Superior temporal gyrus (tissue), 1 donor: ENCODE data around the gene BSND.

Experiments used
- DNase-seq: peaks from one replicate; pipeline ENCODE4 v3.0.0-alpha.2; 2016; ENCODE audit errors: extremely low spot score

BSND gene

GRCh38 chr1:54975356-54976108 lies 23.2 kb upstream of the BSND start:
- no peak for DNase-seq

DNA sequence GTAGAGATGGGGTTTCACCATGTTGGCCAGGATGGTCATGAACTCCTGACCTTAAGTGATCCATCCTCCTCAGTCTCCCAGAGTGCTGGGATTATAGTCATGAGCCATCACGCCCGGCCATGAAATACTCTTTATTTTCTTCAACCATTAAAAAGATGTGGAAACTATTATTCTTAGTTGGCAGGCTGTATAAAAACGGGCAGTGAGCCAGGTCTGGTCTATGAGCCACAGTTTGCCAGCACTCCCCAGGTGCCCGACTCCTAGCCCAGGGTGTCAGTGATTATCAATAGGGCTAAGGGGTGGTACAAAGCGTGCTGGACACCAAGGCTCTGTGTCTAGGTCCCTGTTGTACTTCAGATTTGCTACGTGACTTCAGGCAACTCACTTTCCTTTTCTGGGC lies 22.0 kb upstream of the BSND start:
- no peak for DNase-seq

DNA sequence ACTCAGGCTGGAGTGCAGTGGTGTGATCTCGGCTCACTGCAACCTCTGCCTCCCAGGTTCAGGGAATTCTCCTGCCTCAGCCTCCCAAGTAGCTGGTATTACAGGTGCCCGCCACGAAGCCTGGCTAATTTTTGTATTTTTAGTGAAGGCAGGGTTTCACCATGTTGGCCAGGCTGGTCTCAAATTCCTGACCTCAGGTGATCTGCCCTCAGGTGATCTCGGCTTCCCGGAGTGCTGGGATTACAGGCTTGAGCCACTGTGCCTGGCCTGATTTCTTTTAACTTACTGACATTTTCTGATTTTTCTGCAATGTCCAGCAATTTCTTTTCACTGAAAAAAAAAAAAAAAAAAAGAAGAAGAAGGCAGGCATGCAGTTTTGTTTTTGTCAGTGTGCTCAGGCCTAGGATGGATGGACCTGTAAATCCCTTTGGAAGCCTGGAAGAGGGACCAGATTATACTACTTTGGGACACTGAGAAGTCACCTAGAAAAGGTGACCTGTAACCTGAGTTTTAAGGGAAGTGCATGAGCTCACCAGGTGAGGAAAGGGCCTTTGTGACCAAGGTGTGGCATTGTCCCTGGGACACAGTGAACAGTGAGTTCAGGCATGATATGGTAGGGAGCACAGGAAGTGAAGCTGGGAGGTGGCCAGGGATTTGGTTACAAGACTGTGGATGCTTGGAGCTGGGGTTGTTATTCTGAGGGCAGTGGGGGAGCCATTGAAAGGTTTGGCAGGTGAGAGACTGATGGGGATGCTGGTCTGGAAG lies 21.0 kb upstream of the BSND start:
- DNase-seq = no peak

DNA sequence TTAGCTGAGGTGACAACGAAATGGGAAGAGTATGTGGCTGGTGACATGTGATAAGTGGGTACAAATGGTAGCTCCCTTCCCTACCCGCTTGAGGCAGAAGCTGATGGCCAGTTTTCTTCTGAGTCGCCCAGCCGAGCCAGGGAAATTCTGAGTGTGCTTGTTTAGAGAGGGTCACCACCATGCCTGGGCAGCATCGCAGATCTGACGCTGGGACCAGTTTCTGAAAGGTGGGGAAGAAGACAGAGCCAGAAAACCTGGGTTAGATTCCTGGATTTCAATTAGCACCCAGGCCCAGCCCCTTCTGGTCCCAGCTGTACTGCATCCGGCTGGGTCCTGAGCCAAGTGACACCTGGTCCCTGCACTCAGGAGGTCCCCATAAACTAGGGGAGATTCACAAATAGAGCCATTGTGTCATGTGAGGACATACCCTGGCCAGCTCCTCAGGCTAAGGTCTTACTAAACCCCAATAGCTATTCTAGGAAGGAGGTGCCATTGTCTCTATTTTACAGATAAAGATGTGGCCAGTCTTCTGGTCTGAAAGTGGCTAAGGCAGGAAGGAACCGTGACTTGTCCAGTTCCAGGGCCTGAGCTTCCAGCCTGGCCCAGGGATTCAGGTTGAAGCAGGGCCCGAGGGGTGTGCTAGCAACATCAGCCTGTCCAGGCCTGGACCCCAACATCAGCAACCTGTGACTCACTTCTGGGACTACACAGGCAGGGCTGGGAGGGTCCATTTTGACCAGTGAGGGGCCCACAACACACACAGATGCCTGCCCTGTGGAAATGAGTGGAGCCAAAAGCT lies 20.0 kb upstream of the BSND start:
- no peak for DNase-seq

- DNase-seq = no peak
These were observed 19.3 kb upstream of the BSND start for GRCh38 chr1:54979327-54979891.

GRCh38 chr1:54980046-54980527 lies 18.6 kb upstream of the BSND start:
- DNase-seq = no peak

- no peak for DNase-seq
These were observed 18.0 kb upstream of the BSND start, which contains the start of gene TMEM61 for GRCh38 chr1:54980528-54981241. TMEM61 (plus strand) TSS chr1:54980628; CDS start chr1:54981066, 438 bp downstream.

GRCh38 chr1:54981466-54981865 lies 17.3 kb upstream of the BSND start:
- DNase-seq = no peak

GRCh38 chr1:54982739-54983138 lies 16.0 kb upstream of the BSND start:
- DNase-seq = no peak

DNA sequence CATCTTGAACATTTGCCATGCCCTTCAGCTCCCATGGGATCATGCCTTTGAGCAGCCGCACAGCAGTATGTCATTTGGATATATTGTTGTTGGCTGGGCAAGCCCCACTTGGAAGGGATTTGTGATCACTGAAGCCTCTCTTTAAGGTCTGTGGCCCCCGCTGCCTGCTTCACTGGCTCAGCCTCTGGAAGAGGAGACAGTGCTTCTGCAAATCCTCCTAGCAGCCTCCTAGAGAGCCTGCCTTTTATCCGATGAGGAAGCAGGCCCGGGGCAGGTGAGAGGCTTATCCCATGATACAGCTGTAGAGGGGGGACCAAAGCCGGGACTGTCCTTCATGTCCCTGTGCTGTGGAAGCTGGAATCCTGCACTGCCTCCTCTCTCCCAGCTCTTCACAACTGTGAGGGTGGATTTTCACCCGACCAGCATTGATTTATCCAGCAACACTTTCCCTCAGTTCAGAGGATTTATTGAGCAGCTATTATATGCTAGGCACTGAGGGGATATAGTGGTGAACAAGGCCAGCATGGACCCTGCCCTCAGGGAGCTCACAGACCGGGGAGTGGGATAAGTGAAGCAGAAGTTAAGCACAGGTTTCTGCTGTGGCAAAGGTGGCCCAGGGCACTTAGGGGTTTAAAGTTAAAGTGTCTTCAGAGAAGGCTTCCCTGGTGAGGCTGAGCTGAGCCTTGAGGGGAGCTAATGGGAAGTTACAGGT lies 14.4 kb upstream of the BSND start:
- DNase-seq = no peak

DNA sequence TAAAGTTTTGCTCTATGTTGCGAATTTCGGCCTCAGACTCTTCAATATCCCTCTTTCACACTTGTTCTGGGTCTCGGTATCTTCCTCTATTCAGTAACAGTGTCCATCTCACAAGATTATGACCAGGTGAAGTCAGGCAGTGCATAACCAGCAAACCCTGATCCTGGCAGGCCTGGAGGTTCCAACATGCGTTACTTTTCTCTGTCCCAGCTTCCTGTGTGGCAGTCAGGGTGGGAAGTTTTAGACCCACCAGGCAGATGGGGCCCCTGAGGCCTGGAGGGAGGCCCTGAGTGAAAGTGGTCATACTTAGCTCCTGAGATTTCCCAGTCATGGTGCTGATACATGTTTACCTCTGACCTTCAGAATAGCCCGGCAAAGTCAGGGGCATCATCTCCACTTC lies 13.2 kb upstream of the BSND start:
- DNase-seq = no peak

GRCh38 chr1:54986025-54986424 lies 12.7 kb upstream of the BSND start:
- DNase-seq = no peak

DNA sequence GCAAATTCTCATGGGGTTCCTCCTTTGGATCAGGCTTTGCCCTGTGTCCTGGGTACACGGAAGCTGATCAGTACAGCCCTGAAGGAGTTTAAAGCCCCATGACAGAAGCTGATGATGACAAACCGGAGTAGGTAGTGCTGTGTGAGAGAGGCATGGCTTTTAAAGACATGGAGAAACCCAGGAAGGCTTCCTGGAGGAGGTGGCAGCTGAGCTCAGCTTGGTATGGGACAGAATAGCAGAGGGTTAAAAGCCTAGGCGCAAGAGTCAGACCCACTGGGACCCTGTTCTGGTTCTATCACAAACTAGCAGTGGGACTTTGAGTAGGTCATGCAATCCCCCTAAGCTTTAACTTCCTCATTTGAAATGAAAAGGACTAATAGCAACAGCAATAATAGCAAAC lies 12.2 kb upstream of the BSND start:
- no peak for DNase-seq

DNA sequence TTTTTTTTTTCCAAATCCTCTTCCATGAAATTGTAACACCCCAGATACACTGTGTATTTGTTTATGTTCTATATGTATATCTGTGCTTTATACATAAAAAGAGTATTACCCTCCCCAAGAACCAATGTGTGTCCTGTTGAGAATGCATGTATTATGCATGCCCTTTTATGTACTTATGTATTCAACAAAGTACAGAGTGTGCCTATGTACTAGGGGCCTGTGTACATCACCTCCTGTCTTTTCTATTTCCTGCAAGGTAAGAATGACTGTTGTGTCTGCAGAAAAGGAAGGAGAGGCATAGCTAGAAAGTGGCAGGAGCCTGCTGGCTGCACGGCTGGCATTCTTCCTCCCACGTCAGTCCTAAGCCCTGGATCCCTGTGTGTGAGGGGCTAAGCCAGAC lies 11.3 kb upstream of the BSND start:
- DNase-seq = no peak

DNA sequence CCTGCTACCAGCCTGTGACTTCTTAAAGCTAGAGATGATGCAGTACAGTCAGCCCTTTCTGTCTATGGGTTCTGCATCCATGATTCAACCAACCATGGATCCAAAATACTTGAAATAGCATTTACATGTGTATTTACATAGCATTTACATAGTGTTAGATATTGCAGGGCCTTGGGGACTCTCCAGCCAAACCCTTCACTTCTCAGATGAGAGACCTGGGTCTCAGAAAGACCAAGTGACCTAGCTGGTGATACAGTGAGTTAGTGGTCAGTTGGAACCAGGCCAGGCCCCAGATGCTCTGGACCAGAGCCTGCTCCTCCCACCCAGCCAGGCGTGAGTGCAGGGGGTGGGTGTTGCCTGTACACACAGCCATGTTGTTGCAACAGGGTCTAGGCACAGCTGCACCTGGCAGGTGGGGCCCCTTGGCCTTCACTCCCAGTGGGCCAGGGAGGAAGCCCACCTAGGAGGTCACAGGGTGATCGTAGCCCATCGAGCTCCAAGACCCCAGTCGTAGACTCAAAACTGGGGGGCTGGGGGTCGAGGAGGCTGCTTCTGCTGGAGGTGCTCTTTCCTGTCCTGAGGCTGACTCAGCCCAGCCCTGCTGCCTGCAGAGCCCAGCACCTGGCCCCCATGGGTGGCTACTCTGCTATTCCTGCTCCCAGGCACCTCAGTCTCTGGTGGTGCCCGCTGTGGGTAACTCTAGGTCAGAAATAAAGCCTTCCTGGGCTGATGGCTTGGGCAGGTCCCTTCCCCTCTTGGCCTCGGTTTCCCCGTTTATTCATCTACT lies 10.6 kb upstream of the BSND start:
- DNase-seq = no peak

DNA sequence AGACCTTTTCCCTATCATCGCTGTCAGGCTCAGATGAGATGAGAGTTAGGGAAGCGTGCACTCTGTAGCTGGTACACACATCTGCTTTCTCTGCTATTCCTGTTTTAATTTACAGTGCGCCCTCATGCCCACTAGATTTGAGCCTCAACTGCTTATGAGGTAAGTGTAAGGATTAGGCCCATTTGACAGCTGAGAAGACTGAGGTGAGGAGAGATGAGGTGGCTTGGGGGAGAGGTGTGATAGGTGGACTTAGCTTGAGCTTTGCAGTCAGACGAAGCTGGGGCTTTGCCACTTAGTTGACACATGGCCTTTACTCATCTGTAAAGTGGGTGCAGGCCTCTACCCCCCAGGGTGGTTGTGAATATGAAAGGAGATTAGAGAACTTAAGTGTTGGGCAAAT lies 9.8 kb upstream of the BSND start:
- DNase-seq = no peak

- DNase-seq = no peak
These were observed 9.3 kb upstream of the BSND start for GRCh38 chr1:54989473-54989872.

GRCh38 chr1:54989968-54990810 lies 8.5 kb upstream of the BSND start:
- no peak for DNase-seq

DNA sequence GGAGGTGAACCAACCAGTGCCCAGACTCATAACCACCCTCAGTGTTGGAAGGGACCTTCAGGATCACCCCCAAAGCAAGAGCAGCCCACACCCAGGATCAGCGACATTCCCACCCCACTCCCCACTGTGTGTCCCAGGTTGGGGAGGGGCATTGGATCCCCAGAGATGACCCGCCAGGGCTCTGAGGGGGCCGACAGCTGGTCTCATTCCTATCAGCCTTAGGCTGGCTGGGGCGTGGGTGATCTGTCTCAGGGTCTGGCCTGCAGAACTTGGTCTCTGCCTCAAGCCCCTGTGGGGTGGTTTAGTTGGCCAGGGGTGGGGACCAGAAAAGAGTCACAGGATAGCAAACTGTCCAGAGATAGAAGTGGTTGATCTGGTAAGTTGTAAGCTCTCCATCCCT lies 7.8 kb upstream of the BSND start:
- no peak for DNase-seq
